Measurements from ENCODE around the gene ONECUT1. TPM values are rescaled to one million over a fixed set of nuclear protein-coding genes. Genes with fewer than 3 reads are reported as not detected.

ONECUT1 gene
- total RNA-seq, 1 experiment from 2014 or later: 35.9 TPM

GRCh38 chr15:52787123-52787503, 3.0 kb downstream of the ONECUT1 start:
- Mint-ChIP-seq H3K36me3 (peaks cover 14% of the 10 kb centered on the region), H3K27ac (no peak overlapping the region), H3K9me3 (no peaks in the 10 kb centered on the region), H3K4me1 (peaks cover 70% of the 10 kb centered on the region), H3K27me3 (ENCODE audit: low read depth) (peaks cover 91% of the 10 kb centered on the region), H3K4me3 (peak overlapping the region; percentile 81)
- ChIA-PET POLR2A (interaction anchor here (1.0 to 5.4 kb wide), 5 partner anchors 9 to 130 kb away, joined by 3 to 38 read pairs (median 4); no protein-coding TSS in a partner anchor), CTCF (interaction anchor here (0.8 to 8.5 kb wide), 7 partner anchors 9 to 410 kb away, joined by 3 to 104 read pairs (median 6); no protein-coding TSS in a partner anchor)
- ATAC-seq (no peak), DNase-seq (ENCODE audit: low spot score) (peak; percentile 64)
- TF ChIP-seq ZNF423 (CRISPR knock-in tag; IDR thresholded peaks at IDR 0.05) (no peak), FOXP1 (CRISPR knock-in tag; IDR thresholded peaks at IDR 0.05; ENCODE audit: borderline replicate concordance) (no peak), AR (CRISPR knock-in tag; IDR thresholded peaks at IDR 0.05) (no peak), SOX15 (CRISPR knock-in tag; IDR thresholded peaks at IDR 0.05) (no peak)
- TF ChIP-seq, protein P1, sequence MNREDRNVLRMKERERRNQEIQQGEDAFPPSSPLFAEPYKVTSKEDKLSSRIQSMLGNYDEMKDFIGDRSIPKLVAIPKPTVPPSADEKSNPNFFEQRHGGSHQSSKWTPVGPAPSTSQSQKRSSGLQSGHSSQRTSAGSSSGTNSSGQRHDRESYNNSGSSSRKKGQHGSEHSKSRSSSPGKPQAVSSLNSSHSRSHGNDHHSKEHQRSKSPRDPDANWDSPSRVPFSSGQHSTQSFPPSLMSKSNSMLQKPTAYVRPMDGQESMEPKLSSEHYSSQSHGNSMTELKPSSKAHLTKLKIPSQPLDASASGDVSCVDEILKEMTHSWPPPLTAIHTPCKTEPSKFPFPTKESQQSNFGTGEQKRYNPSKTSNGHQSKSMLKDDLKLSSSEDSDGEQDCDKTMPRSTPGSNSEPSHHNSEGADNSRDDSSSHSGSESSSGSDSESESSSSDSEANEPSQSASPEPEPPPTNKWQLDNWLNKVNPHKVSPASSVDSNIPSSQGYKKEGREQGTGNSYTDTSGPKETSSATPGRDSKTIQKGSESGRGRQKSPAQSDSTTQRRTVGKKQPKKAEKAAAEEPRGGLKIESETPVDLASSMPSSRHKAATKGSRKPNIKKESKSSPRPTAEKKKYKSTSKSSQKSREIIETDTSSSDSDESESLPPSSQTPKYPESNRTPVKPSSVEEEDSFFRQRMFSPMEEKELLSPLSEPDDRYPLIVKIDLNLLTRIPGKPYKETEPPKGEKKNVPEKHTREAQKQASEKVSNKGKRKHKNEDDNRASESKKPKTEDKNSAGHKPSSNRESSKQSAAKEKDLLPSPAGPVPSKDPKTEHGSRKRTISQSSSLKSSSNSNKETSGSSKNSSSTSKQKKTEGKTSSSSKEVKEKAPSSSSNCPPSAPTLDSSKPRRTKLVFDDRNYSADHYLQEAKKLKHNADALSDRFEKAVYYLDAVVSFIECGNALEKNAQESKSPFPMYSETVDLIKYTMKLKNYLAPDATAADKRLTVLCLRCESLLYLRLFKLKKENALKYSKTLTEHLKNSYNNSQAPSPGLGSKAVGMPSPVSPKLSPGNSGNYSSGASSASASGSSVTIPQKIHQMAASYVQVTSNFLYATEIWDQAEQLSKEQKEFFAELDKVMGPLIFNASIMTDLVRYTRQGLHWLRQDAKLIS (CRISPR knock-in tag; IDR thresholded peaks at IDR 0.05; ENCODE audit: borderline replicate concordance): no peak
- TF ChIP-seq, protein P2, sequence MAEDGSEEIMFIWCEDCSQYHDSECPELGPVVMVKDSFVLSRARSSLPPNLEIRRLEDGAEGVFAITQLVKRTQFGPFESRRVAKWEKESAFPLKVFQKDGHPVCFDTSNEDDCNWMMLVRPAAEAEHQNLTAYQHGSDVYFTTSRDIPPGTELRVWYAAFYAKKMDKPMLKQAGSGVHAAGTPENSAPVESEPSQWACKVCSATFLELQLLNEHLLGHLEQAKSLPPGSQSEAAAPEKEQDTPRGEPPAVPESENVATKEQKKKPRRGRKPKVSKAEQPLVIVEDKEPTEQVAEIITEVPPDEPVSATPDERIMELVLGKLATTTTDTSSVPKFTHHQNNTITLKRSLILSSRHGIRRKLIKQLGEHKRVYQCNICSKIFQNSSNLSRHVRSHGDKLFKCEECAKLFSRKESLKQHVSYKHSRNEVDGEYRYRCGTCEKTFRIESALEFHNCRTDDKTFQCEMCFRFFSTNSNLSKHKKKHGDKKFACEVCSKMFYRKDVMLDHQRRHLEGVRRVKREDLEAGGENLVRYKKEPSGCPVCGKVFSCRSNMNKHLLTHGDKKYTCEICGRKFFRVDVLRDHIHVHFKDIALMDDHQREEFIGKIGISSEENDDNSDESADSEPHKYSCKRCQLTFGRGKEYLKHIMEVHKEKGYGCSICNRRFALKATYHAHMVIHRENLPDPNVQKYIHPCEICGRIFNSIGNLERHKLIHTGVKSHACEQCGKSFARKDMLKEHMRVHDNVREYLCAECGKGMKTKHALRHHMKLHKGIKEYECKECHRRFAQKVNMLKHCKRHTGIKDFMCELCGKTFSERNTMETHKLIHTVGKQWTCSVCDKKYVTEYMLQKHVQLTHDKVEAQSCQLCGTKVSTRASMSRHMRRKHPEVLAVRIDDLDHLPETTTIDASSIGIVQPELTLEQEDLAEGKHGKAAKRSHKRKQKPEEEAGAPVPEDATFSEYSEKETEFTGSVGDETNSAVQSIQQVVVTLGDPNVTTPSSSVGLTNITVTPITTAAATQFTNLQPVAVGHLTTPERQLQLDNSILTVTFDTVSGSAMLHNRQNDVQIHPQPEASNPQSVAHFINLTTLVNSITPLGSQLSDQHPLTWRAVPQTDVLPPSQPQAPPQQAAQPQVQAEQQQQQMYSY (CRISPR knock-in tag; IDR thresholded peaks at IDR 0.05): peak; percentile 59

- Mint-ChIP-seq H3K9me3 (no peaks in the 10 kb centered on the region), H3K27me3 (ENCODE audit: low read depth) (peaks cover 91% of the 10 kb centered on the region), H3K4me3 (peak overlapping the region; percentile 81), H3K4me1 (peaks cover 68% of the 10 kb centered on the region), H3K36me3 (peaks cover 14% of the 10 kb centered on the region), H3K27ac (no peak overlapping the region)
- ChIA-PET CTCF (interaction anchor here (1.0 to 8.5 kb wide), 7 partner anchors 8 to 411 kb away, joined by 3 to 104 read pairs (median 6); no protein-coding TSS in a partner anchor), POLR2A (interaction anchor here (1.2 to 5.4 kb wide), 3 partner anchors 12 to 18 kb away, joined by 4 to 38 read pairs (median 28); no protein-coding TSS in a partner anchor)
- no peak for TF ChIP-seq SMAD3 (CRISPR knock-in tag; IDR thresholded peaks at IDR 0.05; ENCODE audit: borderline replicate concordance)
- TF ChIP-seq, protein P3, sequence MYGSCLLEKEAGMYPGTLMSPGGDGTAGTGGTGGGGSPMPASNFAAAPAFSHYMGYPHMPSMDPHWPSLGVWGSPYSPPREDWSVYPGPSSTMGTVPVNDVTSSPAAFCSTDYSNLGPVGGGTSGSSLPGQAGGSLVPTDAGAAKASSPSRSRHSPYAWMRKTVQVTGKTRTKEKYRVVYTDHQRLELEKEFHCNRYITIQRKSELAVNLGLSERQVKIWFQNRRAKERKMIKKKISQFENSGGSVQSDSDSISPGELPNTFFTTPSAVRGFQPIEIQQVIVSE (CRISPR knock-in tag; IDR thresholded peaks at IDR 0.05; ENCODE audit: borderline replicate concordance): no peak
- no peak for TF ChIP-seq IRF1 (CRISPR knock-in tag; IDR thresholded peaks at IDR 0.05)
- DNase-seq (ENCODE audit: low spot score) (peak; percentile 54), ATAC-seq (no peak)
Measured at GRCh38 chr15:52786436-52787122, 3.6 kb downstream of the ONECUT1 start.
